GM12864 (cell line): Measurements from ENCODE around the gene GALNT18.

Experiments used
- DNase-seq: peaks from one replicate; pipeline ENCODE4 v3.0.0-alpha.2; 2011; ENCODE audit warnings: low read depth
- H3K4me3 ChIP-seq: 2 replicates; pipeline ENCODE4 v1.5.1; 2011; ENCODE audit warnings: mild to moderate bottlenecking, low read depth, low read length, control low read depth
- CTCF ChIP-seq: IDR thresholded peaks from 2 replicates; pipeline ENCODE4 v1.5.1; 2011; ENCODE audit warnings: low read depth, mild to moderate bottlenecking, moderate library complexity, low read length, control low read depth, inconsistent platforms; ENCODE audit errors: missing control alignments

The GALNT18 gene

GRCh38 chr11:11589437-11589836 lies 32.4 kb downstream of the GALNT18 start:
- H3K4me3 ChIP-seq = no peak overlapping the region
- TF ChIP-seq CTCF = no peak
- DNase-seq = no peak

GRCh38 chr11:11588891-11589290 lies 32.9 kb downstream of the GALNT18 start:
- TF ChIP-seq CTCF = no peak
- H3K4me3 ChIP-seq = no peak overlapping the region
- DNase-seq = no peak

GRCh38 chr11:11588243-11588642 lies 33.6 kb downstream of the GALNT18 start:
- DNase-seq = no peak
- H3K4me3 ChIP-seq = no peak overlapping the region
- TF ChIP-seq CTCF = no peak

GRCh38 chr11:11587122-11587521 lies 34.7 kb downstream of the GALNT18 start:
- no peak for TF ChIP-seq CTCF
- DNase-seq = no peak
- no peak overlapping the region for H3K4me3 ChIP-seq

- no peak overlapping the region for H3K4me3 ChIP-seq
- TF ChIP-seq CTCF = no peak
- DNase-seq = no peak
Measured at GRCh38 chr11:11586465-11586864, 35.3 kb downstream of the GALNT18 start.

GRCh38 chr11:11584937-11585336 lies 36.9 kb downstream of the GALNT18 start:
- H3K4me3 ChIP-seq = no peak overlapping the region
- DNase-seq = no peak
- TF ChIP-seq CTCF = no peak

- no peak for DNase-seq
- TF ChIP-seq CTCF = no peak
- H3K4me3 ChIP-seq = no peak overlapping the region
Measured at GRCh38 chr11:11584530-11584810, 37.3 kb downstream of the GALNT18 start.
